ENCODE results near the gene MCMBP. TPM values are rescaled to one million over a fixed set of nuclear protein-coding genes. Genes with fewer than 3 reads are reported as not detected.
"Not testable (repeated sequence)": the region's sequence is repeated elsewhere in the genome, so short reads cannot be mapped to it uniquely, and the experiment has no call there.

MCMBP gene
- total and polyA plus RNA-seq, 3 experiments from 2014 or later: 58.7 to 137 (median 136) TPM

- CTCF ChIA-PET: no interaction called here
- POLR2A ChIA-PET: no interaction called here
- Histone ChIP-seq H3K27ac (ENCODE audit: low read depth, low read length) (no peak overlapping the region), H3K4me3 (ENCODE audit: low read length) (no peak overlapping the region), H3K9me3 (ENCODE audit: low read length) (no peaks in the 10 kb centered on the region), H3K36me3 (ENCODE audit: insufficient read depth, low read length) (no peaks in the 10 kb centered on the region), H3K27me3 (ENCODE audit: insufficient read depth, low read length, poor library complexity, severe bottlenecking) (no peaks in the 10 kb centered on the region), H3K4me1 (ENCODE audit: insufficient read depth, low read length) (peaks cover 6% of the 10 kb centered on the region)
- DNase-seq: no peak
- peaks cover 4 to 6% (median 5%) of the 10 kb centered on the region in 3 donors for H3K4me1 Mint-ChIP-seq
- no peaks in the 10 kb centered on the region for H3K9me3 Mint-ChIP-seq
- no peaks in the 10 kb centered on the region for H3K36me3 Mint-ChIP-seq
- peaks cover 0 to 2% of the 10 kb centered on the region in 2 donors for H3K27me3 Mint-ChIP-seq
- no peak overlapping the region for H3K27ac Mint-ChIP-seq
- no peak overlapping the region for H3K4me3 Mint-ChIP-seq
Observed at GRCh38 chr10:119878524-119878923, 5.9 kb upstream of the MCMBP start.

GRCh38 chr10:119872860-119873681, 428 bp upstream of the MCMBP start:
- Mint-ChIP-seq H3K27ac (peak overlapping the region; percentile 85 to 94 (median 91)), H3K9me3 (no peaks in the 10 kb centered on the region), H3K4me1 (peaks cover 33 to 44% (median 43%) of the 10 kb centered on the region in 3 donors), H3K4me3 (peak overlapping the region; percentile 87 to 96 (median 90)), H3K36me3 (peaks cover 0 to 9% (median 4%) of the 10 kb centered on the region in 3 donors), H3K27me3 (no peaks in the 10 kb centered on the region)
- Histone ChIP-seq H3K36me3 (ENCODE audit: insufficient read depth, low read length) (no peaks in the 10 kb centered on the region), H3K27me3 (ENCODE audit: insufficient read depth, low read length, poor library complexity, severe bottlenecking) (no peaks in the 10 kb centered on the region), H3K4me3 (ENCODE audit: low read length) (peak overlapping the region; percentile 94), H3K4me1 (ENCODE audit: insufficient read depth, low read length) (peaks cover 29% of the 10 kb centered on the region), H3K9me3 (ENCODE audit: low read length) (no peaks in the 10 kb centered on the region), H3K27ac (ENCODE audit: low read depth, low read length) (peak overlapping the region; percentile 81)
- CTCF ChIA-PET: interaction anchor here (0.7 to 3.6 kb wide), 5 partner anchors 9 to 221 kb away, joined by 3 to 33 read pairs (median 6); partner anchors contain the start of genes BAG3 and SEC23IP
- POLR2A ChIA-PET: interaction anchor here (0.6 to 3.8 kb wide), 11 partner anchors 9 to 753 kb away, joined by 3 to 37 read pairs (median 3); partner anchors contain the start of genes GRK5, INPP5F and SEC23IP
- DNase-seq: peak; percentile 82 to 91 (median 87)

GRCh38 chr10:119871881-119872609, 598 bp downstream of the MCMBP start:
- POLR2A ChIA-PET: interaction anchor here (0.5 to 3.8 kb wide), 10 partner anchors 9 to 752 kb away, joined by 3 to 37 read pairs (median 4); partner anchors contain the start of genes GRK5, INPP5F and SEC23IP

GRCh38 chr10:119869398-119869797, 3.2 kb downstream of the MCMBP start:
- peaks cover 35% of the 10 kb centered on the region for H3K4me1 ChIP-seq (ENCODE audit: insufficient read depth, low read length)
- not testable (repeated sequence) for H3K36me3 ChIP-seq (ENCODE audit: insufficient read depth, low read length); H3K9me3 Mint-ChIP-seq; H3K27ac ChIP-seq (ENCODE audit: low read depth, low read length); H3K4me3 ChIP-seq (ENCODE audit: low read length); H3K27me3 ChIP-seq (ENCODE audit: insufficient read depth, low read length, poor library complexity, severe bottlenecking); H3K9me3 ChIP-seq (ENCODE audit: low read length); H3K27me3 Mint-ChIP-seq; DNase-seq
- peaks cover 6 to 17% (median 9%) of the 10 kb centered on the region in 3 donors for H3K36me3 Mint-ChIP-seq
- ChIA-PET CTCF (interaction anchor here (1.5 kb wide), 2 partner anchors 9 to 183 kb away, joined by 4 read pairs; no protein-coding TSS in a partner anchor), POLR2A (interaction anchor here (0.7 kb wide), 1 partner anchor 8 kb away, joined by 3 read pairs; no protein-coding TSS in a partner anchor)
- peak overlapping the region in 2 of 8 donors; percentile 2 to 14 for H3K27ac Mint-ChIP-seq
- peak overlapping the region; percentile 21 to 92 (median 56) for H3K4me3 Mint-ChIP-seq
- H3K4me1 Mint-ChIP-seq: peaks cover 52 to 74% (median 69%) of the 10 kb centered on the region in 3 donors

More at GRCh38 chr10:119871881-119872609, 598 bp downstream of the MCMBP start:
- DNase-seq: peak; percentile 38 to 62 (median 55)
- Histone ChIP-seq H3K9me3 (ENCODE audit: low read length) (no peaks in the 10 kb centered on the region), H3K4me1 (ENCODE audit: insufficient read depth, low read length) (peaks cover 35% of the 10 kb centered on the region), H3K27ac (ENCODE audit: low read depth, low read length) (peak overlapping the region; percentile 81), H3K27me3 (ENCODE audit: insufficient read depth, low read length, poor library complexity, severe bottlenecking) (no peaks in the 10 kb centered on the region), H3K4me3 (ENCODE audit: low read length) (peak overlapping the region; percentile 51), H3K36me3 (ENCODE audit: insufficient read depth, low read length) (no peaks in the 10 kb centered on the region)
- H3K4me3 Mint-ChIP-seq: peak overlapping the region; percentile 90 to 94 (median 93)
- H3K27me3 Mint-ChIP-seq: no peaks in the 10 kb centered on the region
- H3K36me3 Mint-ChIP-seq: peaks cover 0 to 9% (median 4%) of the 10 kb centered on the region in 3 donors
- peak overlapping the region; percentile 84 to 97 (median 92) for H3K27ac Mint-ChIP-seq
- CTCF ChIA-PET: interaction anchor here (0.6 to 3.6 kb wide), 11 partner anchors 8 to 558 kb away, joined by 3 to 33 read pairs (median 3); partner anchors contain the start of genes BAG3 and SEC23IP
- H3K4me1 Mint-ChIP-seq: peaks cover 40 to 54% (median 52%) of the 10 kb centered on the region in 3 donors
- no peaks in the 10 kb centered on the region for H3K9me3 Mint-ChIP-seq

- H3K4me3 Mint-ChIP-seq: no peak overlapping the region
- Histone ChIP-seq H3K4me1 (ENCODE audit: insufficient read depth, low read length) (peaks cover 27% of the 10 kb centered on the region), H3K27me3 (ENCODE audit: insufficient read depth, low read length, poor library complexity, severe bottlenecking) (no peaks in the 10 kb centered on the region), H3K36me3 (ENCODE audit: insufficient read depth, low read length) (no peaks in the 10 kb centered on the region), H3K9me3 (ENCODE audit: low read length) (peaks cover 6% of the 10 kb centered on the region), H3K27ac (ENCODE audit: low read depth, low read length) (no peak overlapping the region), H3K4me3 (ENCODE audit: low read length) (no peak overlapping the region)
- ChIA-PET CTCF (no interaction called here), POLR2A (no interaction called here)
- H3K27me3 Mint-ChIP-seq: no peaks in the 10 kb centered on the region
- H3K4me1 Mint-ChIP-seq: peaks cover 58 to 81% (median 76%) of the 10 kb centered on the region in 3 donors
- no peak for DNase-seq
- H3K27ac Mint-ChIP-seq: no peak overlapping the region
- H3K36me3 Mint-ChIP-seq: peaks cover 8 to 19% (median 16%) of the 10 kb centered on the region in 3 donors
- H3K9me3 Mint-ChIP-seq: peaks cover 7 to 11% (median 9%) of the 10 kb centered on the region in 5 donors
Observed at GRCh38 chr10:119867317-119867716, 5.3 kb downstream of the MCMBP start.

- H3K27me3 ChIP-seq (ENCODE audit: insufficient read depth, low read length, poor library complexity, severe bottlenecking): no peaks in the 10 kb centered on the region
- Mint-ChIP-seq H3K27ac (peak overlapping the region in 3 of 8 donors; percentile 19 to 82 (median 58)), H3K4me1 (peaks cover 54 to 83% (median 76%) of the 10 kb centered on the region in 3 donors), H3K27me3 (no peaks in the 10 kb centered on the region), H3K4me3 (no peak overlapping the region), H3K9me3 (peaks cover 7 to 11% (median 9%) of the 10 kb centered on the region in 5 donors), H3K36me3 (peaks cover 8 to 16% (median 16%) of the 10 kb centered on the region in 3 donors)
- no peak overlapping the region for H3K4me3 ChIP-seq (ENCODE audit: low read length)
- H3K4me1 ChIP-seq (ENCODE audit: insufficient read depth, low read length): peaks cover 16% of the 10 kb centered on the region
- ChIA-PET POLR2A (no interaction called here), CTCF (no interaction called here)
- H3K9me3 ChIP-seq (ENCODE audit: low read length): peaks cover 6% of the 10 kb centered on the region
- H3K27ac ChIP-seq (ENCODE audit: low read depth, low read length): no peak overlapping the region
- no peaks in the 10 kb centered on the region for H3K36me3 ChIP-seq (ENCODE audit: insufficient read depth, low read length)
- no peak for DNase-seq
Observed at GRCh38 chr10:119865699-119866240, 6.9 kb downstream of the MCMBP start.

GRCh38 chr10:119863951-119864565, 8.6 kb downstream of the MCMBP start:
- H3K4me1 Mint-ChIP-seq: peaks cover 56 to 84% (median 79%) of the 10 kb centered on the region in 3 donors
- peak overlapping the region in 5 of 8 donors; percentile 19 to 91 (median 66) for H3K27ac Mint-ChIP-seq
- no peak for DNase-seq
- H3K27me3 Mint-ChIP-seq: no peaks in the 10 kb centered on the region
- Histone ChIP-seq H3K4me1 (ENCODE audit: insufficient read depth, low read length) (peaks cover 15% of the 10 kb centered on the region), H3K27ac (ENCODE audit: low read depth, low read length) (no peak overlapping the region), H3K36me3 (ENCODE audit: insufficient read depth, low read length) (no peaks in the 10 kb centered on the region), H3K9me3 (ENCODE audit: low read length) (peaks cover 6% of the 10 kb centered on the region), H3K27me3 (ENCODE audit: insufficient read depth, low read length, poor library complexity, severe bottlenecking) (no peaks in the 10 kb centered on the region), H3K4me3 (ENCODE audit: low read length) (no peak overlapping the region)
- ChIA-PET CTCF (interaction anchor here (0.7 to 1.1 kb wide), 3 partner anchors 8 to 177 kb away, joined by 3 read pairs; partner anchors contain the start of gene MCMBP), POLR2A (interaction anchor here (0.6 to 0.7 kb wide), 2 partner anchors 9 to 364 kb away, joined by 3 to 4 read pairs; partner anchors contain the start of gene MCMBP)
- peak overlapping the region in 1 of 7 donors; percentile 25 for H3K4me3 Mint-ChIP-seq
- H3K9me3 Mint-ChIP-seq: peaks cover 7 to 11% (median 9%) of the 10 kb centered on the region in 5 donors
- peaks cover 11 to 19% (median 16%) of the 10 kb centered on the region in 3 donors for H3K36me3 Mint-ChIP-seq
